WERI-Rb-1 (cell line): ENCODE data around the gene PIKFYVE.

Experiments
- DNase-seq: peaks from one replicate; pipeline ENCODE4 v3.0.0-alpha.2; 2020
- H3K27ac ChIP-seq: fragments of 250-450 bp; sonication (Bioruptor Pico); 2 replicates; pipeline ENCODE4 v1.5.1; 2020; ENCODE audit warnings: mild to moderate bottlenecking, moderate library complexity
- H3K27me3 ChIP-seq: fragments of 250-450 bp; sonication (Bioruptor Pico); 2 replicates; pipeline ENCODE4 v1.5.1; 2021; ENCODE audit warnings: mild to moderate bottlenecking, low read depth, moderate library complexity; ENCODE audit not compliant: insufficient read depth, severe bottlenecking
- H3K36me3 ChIP-seq: fragments of 250-450 bp; sonication (Bioruptor Pico); 2 replicates; pipeline ENCODE4 v1.5.1; 2020; ENCODE audit warnings: mild to moderate bottlenecking, moderate library complexity
- H3K4me3 ChIP-seq: 2 replicates; pipeline ENCODE4 v1.5.1; 2011; ENCODE audit warnings: low read depth, mild to moderate bottlenecking, control low read depth, low read length
- H3K9me3 ChIP-seq: fragments of 250-450 bp; sonication (Bioruptor Pico); 2 replicates; pipeline ENCODE4 v1.5.1; 2021; ENCODE audit warnings: mild to moderate bottlenecking, moderate library complexity; ENCODE audit not compliant: severe bottlenecking
- CTCF ChIP-seq: IDR thresholded peaks from 2 replicates; pipeline ENCODE4 v1.5.1; 2011; ENCODE audit warnings: low read depth, mild to moderate bottlenecking, control low read depth, inconsistent platforms, low read length

The PIKFYVE gene

DNA sequence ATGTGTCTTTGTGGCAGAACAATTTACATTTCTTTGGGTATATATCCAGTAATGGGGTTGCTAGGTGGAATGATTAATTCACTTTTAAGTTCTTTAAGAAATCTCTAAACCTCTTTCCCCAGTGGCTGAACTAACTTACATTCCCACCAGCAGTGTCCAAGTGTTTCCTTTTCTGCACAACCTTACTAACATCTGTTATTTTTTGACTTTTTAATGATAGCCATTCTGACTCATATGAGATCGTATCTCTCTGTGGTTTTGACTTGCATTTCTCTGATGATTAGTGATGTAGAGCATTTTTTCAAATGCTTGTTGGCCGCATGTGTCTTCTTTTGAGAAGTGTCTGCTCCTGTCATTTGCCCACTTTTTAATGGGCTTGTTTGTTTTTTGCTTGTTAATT lies 97.4 kb downstream of the PIKFYVE start:
- Histone ChIP-seq H3K27ac (no peak overlapping the region), H3K36me3 (peaks cover 3% of the 10 kb centered on the region; the same call in 1 of the 2 replicates), H3K9me3 (no peaks in the 10 kb centered on the region), H3K4me3 (no peak overlapping the region), H3K27me3 (no peaks in the 10 kb centered on the region)
- TF ChIP-seq CTCF: no peak
- no peak for DNase-seq

DNA sequence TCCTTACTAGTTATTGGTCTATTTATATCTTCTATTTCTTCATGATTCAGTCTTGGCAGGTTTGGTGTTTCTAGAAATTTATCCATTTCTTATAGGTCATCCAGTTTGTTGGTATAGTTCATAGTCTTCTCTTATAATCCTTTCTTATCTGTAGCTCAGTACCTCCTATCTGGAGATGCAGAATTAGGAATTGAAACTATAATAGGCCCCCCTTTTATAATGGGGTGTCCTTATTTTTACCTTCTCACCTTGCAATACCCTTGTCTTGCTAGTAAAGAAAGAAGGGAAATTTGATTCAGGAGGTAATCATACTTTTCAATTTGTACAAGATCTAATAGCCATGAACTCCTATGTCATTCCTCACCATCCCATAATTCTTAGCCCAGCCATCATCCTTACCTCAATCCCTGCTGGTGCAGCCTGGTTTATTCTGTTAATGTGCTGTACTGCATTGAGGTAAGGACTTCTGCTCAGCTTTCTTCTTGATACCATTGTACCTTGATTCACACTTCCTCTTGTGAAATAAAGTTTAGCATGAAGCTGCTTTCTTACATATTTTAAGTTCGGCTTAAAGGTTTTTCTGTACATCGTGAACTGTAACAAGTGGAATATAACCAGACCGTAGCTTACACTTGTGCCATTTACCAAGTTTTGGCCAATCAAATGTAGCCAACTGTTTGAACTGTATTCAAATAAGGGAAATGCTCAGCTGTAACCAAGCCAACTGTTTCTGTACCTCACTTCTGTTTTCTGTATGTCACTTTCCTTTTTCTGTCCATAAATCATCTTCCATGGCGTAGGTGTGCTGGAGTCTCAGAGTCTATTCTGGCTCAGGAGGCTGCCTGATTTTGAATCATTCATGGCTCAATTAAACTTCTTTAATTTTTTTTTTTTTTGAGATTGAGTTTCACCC lies 100.4 kb downstream of the PIKFYVE start:
- DNase-seq: no peak
- no peaks in the 10 kb centered on the region for H3K27me3 ChIP-seq
- no peak overlapping the region for H3K4me3 ChIP-seq
- no peaks in the 10 kb centered on the region for H3K36me3 ChIP-seq
- no peaks in the 10 kb centered on the region for H3K9me3 ChIP-seq
- H3K27ac ChIP-seq: no peak overlapping the region
- no peak for TF ChIP-seq CTCF

GRCh38 chr2:208369091-208369490 lies 103.0 kb downstream of the PIKFYVE start:
- no peak for TF ChIP-seq CTCF
- no peaks in the 10 kb centered on the region for H3K36me3 ChIP-seq

GRCh38 chr2:208370881-208371633 lies 105.0 kb downstream of the PIKFYVE start:
- DNase-seq: no peak
- Histone ChIP-seq H3K9me3 (no peaks in the 10 kb centered on the region), H3K27me3 (no peaks in the 10 kb centered on the region), H3K36me3 (no peaks in the 10 kb centered on the region), H3K27ac (no peak overlapping the region), H3K4me3 (no peak overlapping the region)
- no peak for TF ChIP-seq CTCF

More at GRCh38 chr2:208369091-208369490, 103.0 kb downstream of the PIKFYVE start:
- H3K27ac ChIP-seq: no peak overlapping the region
- H3K4me3 ChIP-seq: no peak overlapping the region
- DNase-seq: no peak
- no peaks in the 10 kb centered on the region for H3K27me3 ChIP-seq
- H3K9me3 ChIP-seq: no peaks in the 10 kb centered on the region

DNA sequence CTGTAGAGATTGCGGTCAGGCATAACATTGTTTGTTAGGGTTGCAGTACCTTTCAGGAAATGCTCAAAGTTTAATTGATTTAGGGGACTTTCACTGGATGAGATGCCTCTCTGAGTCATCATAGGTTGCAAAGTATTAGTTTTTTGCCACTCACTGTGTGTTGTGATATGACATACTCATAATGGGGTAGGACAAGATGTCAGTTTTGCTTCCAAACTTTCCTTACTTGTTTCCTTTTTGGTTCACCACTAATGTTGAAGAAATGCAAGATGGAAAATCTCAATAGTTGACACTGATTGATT lies 105.5 kb downstream of the PIKFYVE start:
- Histone ChIP-seq H3K4me3 (no peak overlapping the region), H3K36me3 (no peaks in the 10 kb centered on the region), H3K9me3 (no peaks in the 10 kb centered on the region), H3K27ac (no peak overlapping the region), H3K27me3 (no peaks in the 10 kb centered on the region)
- DNase-seq: no peak
- no peak for TF ChIP-seq CTCF
